HG02970 (cell line): ENCODE data around the gene KTI12.
"Not testable (repeated sequence)": the region's sequence is repeated elsewhere in the genome, so short reads cannot be mapped to it uniquely, and the experiment has no call there.

Experiments
- ATAC-seq: cut with Tn5 transposase; IDR thresholded peaks from one replicate; pipeline ENCODE4 v1.9.1; 2021; ENCODE audit warnings: mild to moderate bottlenecking, moderate library complexity, moderate number of reproducible peaks; ENCODE audit not compliant: unreplicated experiment, low FRiP score

The KTI12 gene

DNA sequence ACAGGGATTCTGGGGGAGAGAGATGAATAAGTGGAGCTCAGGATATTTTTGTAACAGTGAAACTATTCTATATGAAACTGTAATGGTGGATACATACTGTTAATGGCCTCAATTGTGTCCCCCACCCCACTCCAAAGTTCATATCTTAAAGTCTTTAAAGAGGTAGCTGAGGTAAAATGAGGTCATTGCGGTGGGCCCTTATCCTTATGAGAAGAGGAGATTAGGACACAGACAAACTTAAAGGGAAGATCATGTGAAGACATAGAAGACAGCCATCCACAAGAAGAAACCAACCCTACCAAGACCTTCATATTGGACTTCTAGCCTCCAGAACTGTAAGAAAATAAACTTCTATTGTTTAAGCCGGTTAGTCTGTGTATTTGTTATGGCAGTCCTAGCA, 11.6 kb upstream of the KTI12 start:
- ATAC-seq, result no peak

DNA sequence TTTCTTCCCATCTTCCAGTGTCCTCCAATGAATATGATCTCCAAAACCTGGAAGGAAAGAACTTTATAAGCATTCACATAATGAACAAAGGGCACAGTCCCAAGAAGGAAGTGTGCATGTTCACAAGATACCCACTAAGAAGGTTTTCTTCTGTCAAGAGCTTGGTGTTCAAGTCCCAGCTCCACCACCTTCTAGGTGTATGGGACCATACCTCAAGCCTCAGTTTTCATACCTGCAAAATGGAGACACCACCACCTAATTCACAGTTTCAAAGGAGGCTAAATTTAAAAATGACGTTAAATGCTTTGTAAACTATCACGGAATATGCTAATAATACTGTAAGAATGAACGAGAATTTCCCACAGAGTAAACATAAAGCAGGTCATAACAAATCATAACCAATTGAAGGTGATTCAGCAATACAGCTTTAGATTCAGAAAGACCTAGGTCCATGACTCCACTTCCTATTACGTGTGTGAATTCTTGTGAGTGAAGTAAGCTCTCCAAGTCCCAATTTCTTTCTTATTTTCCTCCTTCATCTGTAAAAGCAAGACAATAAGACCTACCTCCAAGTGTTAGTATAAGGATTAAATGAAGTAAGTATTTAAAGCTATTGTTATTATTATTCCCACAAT, 8.1 kb upstream of the KTI12 start:
- ATAC-seq, result no peak

DNA sequence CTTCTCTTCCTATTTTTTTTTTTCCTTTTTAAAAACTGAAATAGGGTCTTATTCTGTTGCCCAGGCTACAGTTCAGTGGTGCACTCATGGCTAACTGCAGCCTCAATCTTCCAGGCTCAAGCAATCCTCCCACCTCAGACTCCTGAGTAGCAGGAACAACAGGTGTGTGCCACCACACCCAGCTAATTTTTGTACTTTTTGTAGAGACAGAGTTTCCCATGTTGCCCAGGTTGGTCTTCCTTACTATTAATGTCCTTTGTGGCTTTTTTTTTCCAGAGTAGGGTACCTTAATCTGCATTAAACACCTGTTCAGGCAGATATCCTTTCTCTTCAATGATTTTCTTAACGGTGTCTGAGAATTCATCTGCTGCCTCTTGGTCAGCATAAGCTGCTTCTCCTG, 4.3 kb upstream of the KTI12 start:
- ATAC-seq, result no peak

DNA sequence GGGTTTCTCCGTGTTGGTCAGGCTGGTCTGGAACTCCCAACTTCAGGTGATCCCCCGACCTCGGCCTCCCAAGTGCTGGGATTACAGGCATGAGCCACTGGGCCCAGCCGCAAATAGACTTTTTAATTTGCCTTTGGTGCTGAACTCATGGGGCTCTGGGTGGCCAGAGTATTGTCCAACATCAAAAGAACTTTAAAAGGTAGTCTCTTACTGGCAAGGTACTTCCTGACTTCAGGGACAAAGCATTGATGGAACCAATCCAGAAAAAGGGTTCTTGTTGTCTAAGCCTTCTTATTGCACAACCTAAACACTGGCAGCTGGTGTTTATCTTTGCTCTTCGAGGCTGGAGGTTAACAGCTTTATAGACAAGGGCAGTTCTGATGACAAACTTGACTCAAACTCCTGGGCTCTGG, 3.8 kb upstream of the KTI12 start:
- ATAC-seq, result no peak

DNA sequence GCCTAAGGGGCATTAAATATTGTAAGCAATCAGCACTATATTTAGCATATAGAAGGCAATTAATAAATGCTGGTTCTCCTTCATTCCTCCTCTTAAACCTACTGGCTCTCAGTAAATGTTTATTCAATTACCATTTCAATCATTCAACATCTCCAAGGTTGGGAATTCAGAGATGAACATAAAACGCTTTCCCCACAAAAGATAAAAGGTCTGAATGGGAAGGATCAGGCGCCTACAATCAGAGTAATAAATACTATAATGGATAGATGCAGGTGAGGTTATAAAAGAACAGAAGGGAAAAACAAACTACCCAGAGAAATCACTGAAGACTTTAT, 407 bp upstream of the KTI12 start:
- no peak for ATAC-seq

DNA sequence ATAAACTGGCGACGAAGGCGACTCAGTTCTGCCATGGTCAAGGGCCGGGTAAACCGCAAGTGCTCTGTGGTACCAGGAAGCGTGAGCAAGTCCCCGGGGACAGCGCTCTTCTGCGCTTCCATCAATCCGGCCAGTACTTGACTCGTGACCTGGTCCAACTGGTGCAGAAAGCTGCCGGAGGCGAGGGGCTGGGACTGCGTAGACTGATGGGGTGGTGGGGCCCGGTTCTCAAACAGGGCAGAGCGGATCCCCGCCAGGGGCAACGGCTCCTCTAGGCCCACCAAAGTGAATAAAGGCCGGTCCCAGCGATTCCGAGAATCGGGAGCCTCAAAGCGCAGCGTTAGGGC, 852 bp downstream of the KTI12 start:
- ATAC-seq, result no peak

DNA sequence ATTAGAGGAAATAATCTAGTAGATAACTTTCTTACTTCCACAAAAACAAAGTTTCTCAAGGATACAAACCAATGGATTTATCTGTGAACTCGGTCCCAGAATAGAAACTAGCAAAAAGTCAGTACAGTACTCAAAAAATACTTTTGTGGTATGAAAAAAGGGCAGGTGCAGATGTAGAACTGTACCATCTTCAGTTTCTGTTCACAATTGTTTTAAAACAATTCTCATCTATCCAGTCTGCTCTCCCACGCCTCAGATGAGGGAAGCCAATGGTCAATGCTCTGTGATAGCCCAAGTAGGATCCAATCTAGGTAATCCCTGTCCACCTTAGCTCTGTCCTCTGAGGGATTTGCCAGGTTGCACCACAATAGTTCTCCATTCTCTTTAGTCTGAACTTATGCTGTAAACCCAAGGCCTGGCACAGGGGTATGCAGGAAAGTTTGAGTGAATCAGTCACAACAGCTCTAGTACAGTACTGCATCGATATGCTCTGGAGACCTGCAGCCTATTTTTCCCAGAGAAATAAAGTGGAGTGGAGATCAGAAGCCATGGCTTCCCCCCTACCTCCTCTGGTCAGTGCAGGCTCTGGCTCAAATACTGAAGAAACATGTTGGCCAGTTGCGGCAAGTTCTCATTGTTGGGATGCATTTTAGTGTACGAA, 1.4 kb downstream of the KTI12 start:
- no peak for ATAC-seq

DNA sequence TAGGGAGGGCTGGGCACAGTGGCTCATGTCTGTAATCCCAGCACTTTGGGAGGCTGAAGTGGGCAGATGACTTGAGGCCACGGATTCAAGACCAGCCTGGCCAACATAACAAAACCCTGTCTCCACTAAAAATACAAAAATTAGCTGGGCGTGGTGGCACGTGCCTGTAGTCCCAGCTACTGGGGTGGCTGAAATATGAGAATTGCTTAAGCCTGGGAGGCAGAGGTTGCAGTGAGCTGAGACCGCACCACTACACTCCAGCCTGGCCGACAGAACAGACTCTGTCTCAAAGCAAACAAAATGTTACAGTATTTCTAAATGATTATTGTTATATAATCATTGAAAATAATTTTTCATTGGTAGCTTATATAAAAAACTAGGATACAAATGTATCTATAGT, 4.8 kb downstream of the KTI12 start:
- not testable (repeated sequence) for ATAC-seq

DNA sequence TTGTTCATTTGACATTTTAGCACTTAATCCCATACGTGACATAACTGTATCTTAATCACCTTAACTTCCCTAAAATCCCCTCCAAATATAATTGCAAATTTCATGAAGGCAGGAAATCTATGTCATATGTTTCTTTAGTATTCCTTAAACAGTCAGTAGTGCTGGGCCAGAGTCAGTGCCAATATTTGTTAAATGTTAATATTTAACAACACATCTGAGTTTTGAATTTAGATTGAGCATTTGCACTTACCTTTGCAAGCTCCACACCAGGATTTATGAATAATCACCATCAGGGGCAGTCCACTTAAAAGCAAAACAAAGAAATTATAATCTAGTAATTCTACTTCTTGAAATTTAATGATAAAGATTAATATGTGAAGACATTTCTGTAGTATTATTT, 5.3 kb downstream of the KTI12 start:
- no peak for ATAC-seq

DNA sequence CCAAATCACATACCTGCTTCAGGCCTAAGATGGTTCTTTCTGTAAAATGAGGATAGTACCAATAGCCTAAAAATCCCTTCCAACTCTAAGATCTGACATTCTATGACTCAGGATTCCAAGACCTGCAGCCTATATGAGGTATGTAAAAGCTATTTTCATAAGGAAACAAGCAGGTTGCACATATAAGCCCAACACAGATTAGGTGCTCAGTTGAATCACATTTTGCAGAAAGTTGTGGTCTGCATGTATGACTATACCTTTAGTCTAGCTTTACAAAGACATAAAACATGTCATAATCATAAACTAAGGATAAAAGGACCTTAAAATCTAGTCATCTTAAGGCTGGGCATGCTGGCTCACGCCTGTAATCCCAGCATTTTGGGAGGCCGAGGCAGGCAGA, 7.3 kb downstream of the KTI12 start:
- ATAC-seq, result no peak

DNA sequence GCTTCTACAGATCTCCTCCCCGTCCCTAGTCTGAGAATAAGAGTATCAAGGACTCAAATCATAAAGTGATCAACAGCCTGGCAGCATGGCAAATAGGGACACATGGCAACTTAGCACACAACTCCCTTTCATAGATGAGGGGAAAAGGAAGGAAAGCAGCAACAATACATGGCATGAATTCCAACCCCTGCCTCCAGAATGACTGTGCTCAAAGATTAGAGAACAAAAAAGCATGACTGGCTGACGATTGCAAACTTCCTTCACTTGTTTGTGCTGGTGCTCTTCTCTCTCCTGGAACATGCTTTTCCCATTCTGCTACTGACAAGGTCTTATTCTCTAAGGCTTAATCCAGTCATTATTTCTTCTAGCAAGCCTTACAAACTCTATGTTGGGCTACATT, 11.5 kb downstream of the KTI12 start:
- no peak for ATAC-seq

DNA sequence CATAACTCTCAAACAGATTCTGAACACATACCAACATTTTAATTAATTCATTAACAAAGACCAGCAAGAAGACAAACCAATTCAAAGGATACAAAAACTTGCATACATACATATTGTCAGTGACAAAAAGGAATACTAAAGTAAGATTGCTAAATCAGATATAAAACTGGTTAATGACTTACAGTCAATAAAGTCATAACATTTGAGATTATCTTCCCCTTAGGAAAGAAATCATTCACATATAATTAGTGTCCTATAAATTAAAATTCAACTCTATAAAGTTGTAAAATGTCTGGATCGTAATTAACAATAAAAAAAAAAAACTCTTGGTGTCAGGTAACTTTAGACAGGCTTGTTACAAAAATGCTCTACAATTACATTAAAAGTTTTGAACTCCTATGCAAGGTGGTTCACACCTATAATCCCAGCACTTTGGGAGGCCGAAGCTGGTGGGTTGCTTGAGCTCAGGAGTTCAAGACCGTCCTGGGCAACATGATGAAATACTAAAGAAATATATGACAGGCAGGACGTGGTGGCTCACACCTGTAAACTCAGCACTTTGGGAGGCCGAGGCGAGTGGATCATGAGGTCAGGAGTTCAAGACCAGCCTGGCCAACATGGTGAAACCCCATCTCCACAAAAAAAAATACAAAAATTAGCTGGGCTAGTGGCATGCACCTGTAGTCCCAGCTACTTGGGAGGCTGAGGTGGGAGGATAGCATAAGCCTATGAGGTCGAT, 25.4 kb downstream of the KTI12 start:
- no peak for ATAC-seq

DNA sequence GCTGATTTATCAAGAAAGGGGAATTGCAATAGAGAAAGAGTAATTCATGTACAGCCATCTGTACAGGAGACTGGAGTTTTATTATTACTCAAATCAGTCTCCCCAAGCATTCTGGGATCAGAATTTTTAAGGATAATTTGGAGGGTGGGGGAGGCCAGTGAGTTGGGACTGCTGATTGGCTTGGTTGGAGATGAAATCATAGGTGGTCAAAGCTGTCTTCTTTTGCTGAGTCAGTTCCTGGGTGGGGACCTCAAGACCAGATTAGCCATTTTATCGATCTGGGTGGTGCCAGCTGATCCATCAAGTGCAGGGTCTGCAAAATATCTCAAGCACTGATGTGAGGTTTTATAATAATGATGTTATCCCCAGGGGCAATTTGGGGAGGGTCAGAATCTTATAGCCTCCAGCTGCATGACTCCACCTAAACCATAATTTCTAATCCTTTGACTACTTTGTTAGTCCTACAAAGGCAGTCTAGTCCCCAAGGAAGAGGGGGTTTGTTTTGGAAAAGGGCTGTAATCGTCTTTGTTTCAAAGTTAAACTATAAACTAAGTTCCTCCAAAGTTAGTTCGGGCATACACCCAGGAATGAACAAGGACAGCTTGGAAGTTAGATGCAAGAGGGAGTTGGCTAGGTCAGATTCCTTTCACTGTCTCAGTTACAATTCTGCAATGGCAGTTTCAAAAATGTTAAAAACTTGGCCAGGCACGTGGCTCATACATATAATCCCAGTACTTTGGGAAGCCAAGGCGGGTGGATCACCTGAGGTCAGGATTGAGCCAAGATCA, 26.2 kb downstream of the KTI12 start:
- no peak for ATAC-seq

DNA sequence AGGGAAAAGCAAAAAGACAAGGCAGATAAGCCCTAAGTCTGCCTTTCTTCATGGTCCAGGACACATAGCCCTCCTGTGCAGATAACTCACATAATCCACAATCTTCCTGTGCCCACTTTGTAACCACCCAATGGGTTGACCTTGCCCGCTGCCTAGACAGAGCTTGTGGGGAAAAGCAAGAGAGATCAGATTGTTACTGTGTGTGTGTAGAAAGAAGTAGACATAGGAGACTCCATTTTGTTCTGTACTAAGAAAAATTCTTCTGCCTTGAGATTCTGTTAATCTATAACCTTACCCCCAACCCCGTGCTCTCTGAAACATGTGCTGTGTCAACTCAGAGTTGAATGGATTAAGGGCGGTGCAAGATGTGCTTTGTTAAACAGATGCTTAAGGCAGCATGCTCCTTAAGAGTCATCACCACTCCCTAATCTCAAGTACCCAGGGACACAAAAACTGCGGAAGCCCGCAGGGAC, 27.5 kb downstream of the KTI12 start:
- not testable (repeated sequence) for ATAC-seq

DNA sequence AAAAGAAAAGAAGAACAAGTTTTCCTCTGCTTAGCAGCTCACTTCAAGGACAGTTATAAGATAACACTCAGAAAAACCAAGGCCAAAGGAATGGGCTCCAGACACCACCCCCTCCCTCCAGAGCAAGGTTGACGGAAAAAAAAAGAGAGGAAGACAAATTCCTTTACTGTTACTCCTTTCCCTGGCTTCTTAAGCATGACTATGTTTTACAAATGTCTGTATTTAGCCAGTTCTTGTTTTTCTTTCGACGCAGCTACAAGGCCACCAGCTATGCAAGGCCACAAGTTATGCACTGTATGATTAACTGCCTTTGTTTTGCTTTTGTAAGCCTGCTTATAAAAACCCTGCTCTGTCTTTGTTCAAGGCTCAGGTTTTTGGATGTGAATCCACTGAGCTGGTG, 28.1 kb downstream of the KTI12 start:
- not testable (repeated sequence) for ATAC-seq

DNA sequence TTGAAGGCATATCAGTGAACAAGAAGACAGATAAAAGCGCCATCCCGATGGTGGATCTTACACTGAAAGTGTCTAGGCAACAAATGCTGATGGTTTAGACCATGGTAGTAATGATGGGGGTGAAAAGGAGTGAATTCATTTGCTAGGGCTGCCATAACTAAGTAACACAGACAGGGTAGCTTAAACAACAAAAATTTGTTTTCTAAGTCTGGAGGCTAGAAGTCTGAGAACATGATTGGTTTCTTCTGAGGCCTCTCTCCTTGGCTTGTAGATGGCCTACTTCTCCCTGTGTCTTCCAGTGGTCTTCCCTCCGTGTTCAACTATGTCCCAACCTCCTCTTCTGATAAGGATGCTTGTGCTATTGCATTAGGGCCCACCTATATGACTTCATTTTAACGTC, 29.7 kb downstream of the KTI12 start:
- no peak for ATAC-seq

DNA sequence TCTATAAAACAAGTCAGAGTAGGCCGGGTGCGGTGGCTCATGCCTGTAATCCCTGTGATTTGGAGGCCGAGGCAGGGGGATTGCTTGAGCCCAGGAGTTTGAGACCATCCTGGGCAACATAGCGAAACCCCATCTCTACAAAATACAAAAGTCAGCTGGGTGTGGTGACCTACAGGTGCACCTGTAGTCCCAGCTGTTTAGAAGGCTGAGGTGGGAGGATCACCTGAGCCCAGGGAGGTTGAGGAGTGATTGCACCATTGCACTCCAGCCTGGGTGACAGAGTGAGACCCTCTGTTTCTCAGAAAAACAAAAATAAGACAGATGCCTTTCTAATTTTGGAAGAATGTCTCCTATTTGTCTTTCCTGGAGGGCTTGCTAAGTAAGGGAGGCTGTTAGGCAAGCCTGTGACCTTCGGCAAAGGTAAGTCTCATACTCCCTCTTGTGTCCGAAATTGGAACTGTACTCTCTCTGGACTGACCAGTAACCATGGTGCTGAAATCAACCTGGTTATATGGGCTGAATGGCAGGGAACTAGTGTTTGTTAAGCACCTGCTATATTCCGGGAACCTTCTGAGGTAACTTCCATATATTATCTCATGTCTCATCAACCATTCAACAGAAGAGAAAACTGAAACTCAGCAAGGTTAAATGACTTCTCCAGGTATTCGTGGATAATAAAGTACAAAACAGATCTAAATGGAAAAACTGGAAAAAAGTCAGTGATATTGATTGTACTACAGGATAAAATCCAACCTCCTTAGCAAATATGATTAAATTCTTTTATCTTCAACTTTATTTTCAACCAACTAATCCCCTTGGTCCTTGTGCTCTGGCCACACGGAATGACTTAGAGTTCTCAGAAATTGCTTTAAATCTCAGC, 31.3 kb downstream of the KTI12 start:
- ATAC-seq, result no peak

DNA sequence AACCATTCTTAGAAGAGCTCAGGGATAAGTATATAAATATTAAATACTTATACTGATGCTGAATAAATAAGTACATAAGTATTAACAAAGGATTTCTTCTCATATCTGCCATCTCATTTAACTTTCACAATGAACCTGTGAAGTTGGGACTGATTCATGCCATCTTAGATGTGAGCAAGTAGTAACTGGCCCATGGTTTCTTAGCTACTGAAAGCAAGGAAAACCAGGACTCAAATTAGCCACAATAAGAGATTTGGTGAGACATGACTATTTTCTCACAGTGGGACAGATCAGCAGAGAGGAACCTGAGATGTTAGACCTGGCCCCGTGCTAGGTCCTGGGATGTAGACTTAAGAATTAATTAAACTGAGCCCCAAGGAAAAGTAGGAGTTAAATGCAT, 34.9 kb downstream of the KTI12 start:
- no peak for ATAC-seq

DNA sequence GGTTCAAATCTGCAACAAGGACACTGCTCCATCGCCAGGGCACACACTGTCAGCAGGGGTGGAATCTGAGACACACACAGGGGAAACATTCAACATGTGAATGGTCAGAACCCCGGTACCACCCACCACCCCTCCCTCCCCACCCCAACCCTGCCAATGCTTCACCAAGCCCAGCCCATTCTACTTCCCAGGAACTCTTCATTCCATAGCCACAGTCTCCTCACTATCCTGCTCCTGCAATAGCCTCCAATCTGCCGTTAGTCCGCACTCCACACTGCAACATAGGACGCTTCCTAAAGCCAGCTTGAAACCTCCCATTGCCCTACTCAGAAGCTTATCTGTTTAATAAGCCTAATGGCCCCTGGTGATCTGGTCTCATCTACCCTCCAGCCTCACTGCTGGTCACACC, 35.6 kb downstream of the KTI12 start:
- ATAC-seq, result no peak

DNA sequence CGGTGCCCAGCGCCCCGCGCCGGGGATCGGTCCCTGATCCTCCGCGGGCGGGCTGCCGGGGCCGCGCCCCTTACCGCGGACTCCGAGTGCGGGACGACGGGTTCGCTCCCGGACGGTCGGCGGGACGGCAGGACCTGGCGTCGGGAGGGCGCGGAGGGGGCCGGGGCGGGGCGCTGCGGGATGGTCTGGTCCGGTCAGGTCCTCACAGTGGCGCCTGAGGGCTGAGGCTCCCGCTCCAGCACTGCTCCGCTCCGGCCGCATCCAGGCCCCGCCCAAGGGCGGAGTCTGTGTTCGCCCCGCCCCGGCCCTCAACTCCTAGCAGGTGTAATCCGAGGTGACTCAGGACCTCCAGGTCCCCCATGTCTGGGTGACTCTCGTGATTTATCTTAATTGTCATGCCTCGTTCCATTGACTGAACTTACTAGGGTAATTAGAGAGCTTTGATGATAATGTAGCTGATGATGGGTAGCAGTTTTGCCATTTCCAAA, 43.1 kb downstream of the KTI12 start, which contains the start of gene RAB3B:
Gene RAB3B, minus strand, starts transcription at position 223 of the 488 bp plus-strand sequence. CDS start 13,583 bp downstream, outside the sequence.
- ATAC-seq, result no peak
